Left kidney (tissue), 2 donors: Measurements from ENCODE around the gene ZNF507. TPM values are rescaled to one million over a fixed set of nuclear protein-coding genes. Genes with fewer than 3 reads are reported as not detected.
A peak's percentile ranks its signal among the peaks of the same experiment; 100 is the strongest.
"Not testable (repeated sequence)": the region's sequence is repeated elsewhere in the genome, so short reads cannot be mapped to it uniquely, and the experiment has no call there.

Source experiments
- DNase-seq: peaks from one replicate; pipeline ENCODE4 v3.0.0-alpha.2; 2013
- polyA plus RNA-seq: library from polyadenylated mRNA; unstranded; fragments of 120-200 nt; gene quantifications from one replicate; pipeline ENCODE4 v1.2.1, GENCODE V29; 2013; ENCODE audit not compliant: insufficient read length

ZNF507 gene
- polyA plus RNA-seq, 1 donor = 35.5 TPM

GRCh38 chr19:32406161-32407003 lies 61.0 kb downstream of the ZNF507 start:
- peak; percentile 4 for DNase-seq

DNA sequence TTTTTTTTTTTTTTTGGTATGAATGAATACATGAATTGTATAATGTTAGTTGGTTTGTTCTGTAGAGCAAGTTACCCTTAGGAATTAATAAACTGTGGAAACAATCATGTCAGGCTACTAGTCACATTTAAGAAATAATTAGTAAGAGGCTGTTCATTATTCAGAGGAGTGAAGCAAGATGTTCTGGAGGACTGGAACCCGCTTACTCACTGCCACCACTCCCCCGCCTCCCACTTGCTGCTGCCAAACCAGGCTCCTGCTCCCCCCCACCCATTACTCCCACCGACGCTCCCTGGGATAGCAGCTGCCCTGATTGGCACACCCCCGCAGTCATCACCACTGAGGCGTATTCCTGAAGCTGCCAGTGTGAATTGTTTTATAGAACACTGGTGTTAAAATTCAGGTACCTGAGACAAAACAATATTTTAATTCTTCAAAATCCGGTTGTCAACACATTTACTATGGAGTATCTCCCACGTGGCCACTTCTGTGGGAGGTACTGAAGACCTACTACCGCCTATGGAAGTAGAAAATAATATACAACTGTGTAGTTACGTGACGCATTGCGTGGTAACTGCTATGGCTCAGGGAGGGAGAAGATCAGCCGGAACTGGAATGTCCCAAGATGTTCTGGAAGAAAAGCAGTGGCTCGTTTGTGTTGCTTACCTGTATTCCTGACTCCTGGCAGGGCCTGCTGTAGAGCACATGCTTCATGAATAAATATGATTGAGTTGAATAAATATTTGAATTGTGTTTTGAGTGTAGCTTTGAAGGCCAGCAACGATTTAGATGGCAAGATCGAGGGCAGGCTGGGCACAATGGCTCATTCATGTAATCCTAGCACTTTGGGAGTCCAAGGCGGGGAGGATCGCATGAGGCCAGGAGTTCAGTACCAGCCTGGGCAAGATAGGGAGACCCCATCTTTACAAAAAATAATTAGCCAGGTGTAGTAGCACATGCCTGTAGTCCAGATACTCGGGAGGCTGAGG lies 61.9 kb downstream of the ZNF507 start:
- peak; percentile 70 for DNase-seq

DNA sequence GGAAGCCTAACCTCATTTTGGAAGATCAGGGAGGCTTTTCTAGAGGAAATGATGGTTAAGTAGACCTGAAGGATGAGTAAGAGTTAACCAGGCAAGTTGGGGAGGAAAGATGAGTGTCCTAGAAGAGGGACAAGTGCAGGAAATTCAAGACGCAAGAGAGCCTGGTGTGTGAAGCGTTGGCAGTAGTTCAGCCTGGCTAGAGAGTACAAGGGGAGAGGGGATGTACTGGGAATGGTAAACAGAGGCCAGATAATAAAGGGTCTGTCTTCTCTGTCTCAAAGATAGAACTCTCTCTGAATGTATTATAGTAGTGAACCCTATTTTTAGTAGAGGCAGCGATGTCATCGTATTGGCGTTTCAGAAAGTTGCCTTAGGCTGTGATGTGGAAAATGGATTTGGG lies 69.8 kb downstream of the ZNF507 start:
- DNase-seq = no peak

DNA sequence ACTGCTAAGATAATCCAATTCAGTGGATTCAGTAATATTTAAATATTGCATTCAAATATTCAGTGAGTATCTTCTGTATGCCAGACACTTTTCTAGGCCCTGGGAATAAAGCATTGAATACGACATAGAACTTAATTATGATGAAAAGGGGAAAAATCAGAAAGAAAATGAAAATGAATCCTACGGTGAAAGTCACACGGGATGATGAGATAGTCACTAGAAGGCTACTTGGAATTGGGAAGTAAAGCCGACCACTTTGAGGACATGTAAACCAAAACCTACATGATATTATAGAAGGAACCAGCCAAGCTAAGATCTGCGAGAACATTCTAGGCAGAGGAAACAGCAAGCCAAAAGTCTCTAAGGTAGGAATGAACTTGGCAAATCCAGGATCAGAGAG lies 70.3 kb downstream of the ZNF507 start:
- DNase-seq = no peak

DNA sequence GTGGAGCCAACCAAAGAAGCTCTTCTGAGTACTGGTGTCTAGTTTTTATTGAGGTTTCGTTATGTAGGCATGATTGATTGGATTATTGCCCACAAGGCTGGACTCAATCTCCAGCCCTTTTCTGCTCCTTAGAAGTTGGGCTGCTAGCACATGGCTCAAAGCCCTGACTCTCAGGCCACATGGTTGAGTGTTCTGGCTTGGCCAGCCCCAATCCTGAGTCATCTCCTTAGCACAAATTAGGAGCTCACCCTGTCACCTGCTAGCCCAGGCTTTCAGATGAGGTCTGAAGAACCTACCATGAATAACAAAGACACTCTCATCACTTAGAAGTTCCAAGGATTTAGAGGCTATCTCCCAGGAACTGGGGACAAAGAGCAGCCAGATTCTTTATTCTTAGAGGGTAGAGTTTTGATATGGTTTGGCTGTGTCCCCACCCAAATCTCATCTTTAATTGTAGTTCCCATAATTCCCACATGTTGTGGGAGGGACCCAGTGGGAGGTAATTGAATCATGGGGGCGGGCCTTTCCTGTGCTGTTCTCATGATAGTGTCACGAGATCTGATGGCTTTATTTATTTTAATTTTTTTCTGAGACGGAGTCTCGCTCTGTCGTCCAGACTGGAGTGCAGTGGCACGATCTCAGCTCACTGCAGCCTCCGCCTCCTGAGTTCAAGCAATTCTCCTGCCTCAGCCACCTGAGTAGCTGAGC lies 71.5 kb downstream of the ZNF507 start:
- no peak for DNase-seq

DNA sequence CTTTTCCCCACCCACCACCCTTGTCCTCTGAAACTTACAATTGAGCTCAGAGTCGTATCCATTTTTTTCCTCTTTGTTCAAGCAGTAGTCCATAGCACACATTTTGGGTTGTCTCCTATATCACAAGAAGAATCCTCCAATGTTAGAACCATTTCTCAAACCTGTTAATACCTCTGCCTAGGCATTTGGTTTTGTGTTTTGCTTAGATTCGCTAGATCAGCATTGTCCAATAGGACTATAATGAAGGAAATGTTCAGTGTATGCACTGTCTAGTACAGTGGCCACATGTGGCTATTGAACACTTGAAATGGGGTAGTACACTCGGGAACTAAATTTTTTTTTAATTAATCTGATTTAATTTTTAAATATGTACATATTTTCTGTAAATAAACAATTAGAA lies 72.7 kb downstream of the ZNF507 start:
- DNase-seq = no peak

GRCh38 chr19:32421589-32422361 lies 76.4 kb downstream of the ZNF507 start:
- DNase-seq = no peak

DNA sequence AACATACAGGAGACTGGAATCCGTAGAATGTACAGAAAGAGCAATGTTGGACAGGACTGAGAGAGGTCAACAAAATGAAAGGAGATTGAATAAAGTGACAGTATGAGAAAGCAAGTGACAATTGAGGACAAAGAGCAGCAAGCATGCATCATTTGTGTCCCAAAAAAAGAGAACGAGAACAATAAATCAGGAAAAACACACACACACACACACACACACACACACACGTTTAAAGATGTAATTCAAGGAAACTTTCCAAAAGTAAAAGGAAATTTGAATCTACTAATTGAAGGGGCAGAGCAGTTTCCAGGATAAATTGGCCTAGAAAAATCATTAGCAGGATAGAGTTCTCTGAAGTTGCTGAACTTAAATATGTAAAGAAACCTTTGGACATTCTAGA lies 77.0 kb downstream of the ZNF507 start:
- no peak for DNase-seq

DNA sequence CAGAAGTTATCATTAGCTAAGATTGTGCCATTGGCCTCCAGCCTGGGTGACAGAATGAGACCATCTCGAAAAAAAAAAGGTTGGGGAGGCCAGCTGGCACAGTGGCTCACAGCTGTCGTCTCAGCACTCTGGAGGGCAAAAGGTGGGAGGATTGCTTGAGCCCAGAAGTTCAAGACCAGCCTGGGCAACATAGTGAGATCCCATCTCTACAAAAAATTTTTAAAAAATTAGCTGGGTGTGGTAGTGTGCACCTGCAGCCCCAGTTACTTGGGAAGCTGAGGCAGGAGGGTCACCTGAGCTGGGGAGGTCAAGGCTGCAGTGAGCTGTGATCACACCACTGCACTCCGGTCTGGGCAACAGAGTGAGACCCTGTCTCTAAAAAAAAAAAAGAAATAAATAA lies 78.5 kb downstream of the ZNF507 start:
- DNase-seq = not testable (repeated sequence)

DNA sequence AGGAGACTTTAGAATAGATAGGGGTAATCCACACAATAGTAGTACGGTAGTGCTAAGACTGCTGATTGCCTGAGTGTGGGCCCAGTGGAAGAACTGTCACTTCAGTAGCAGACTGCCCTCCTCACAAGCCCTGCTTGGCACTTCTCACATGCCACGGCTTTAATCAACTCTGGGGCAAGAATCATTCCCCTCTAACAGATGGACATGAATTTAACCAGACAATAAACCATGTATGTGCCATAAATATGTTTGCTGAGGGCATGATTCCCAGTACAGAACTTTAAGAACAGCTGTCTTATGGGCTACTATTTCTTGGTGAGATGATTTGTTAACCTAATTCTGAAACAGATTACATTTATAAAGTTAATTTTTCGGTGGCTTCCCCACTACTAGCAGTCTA lies 82.1 kb downstream of the ZNF507 start:
- DNase-seq = no peak

GRCh38 chr19:32436692-32437091 lies 91.3 kb downstream of the ZNF507 start:
- DNase-seq = no peak

- no peak for DNase-seq
Measured at GRCh38 chr19:32437096-32437495, 91.7 kb downstream of the ZNF507 start.

Other genes starting within 250 kb of the ZNF507 start
- 80.9 TPM for gene DPY19L3, start 60.2 kb downstream of the ZNF507 start, polyA plus RNA-seq
- 130 TPM for gene PDCD5, start 235.6 kb downstream of the ZNF507 start, polyA plus RNA-seq